HTERT RPE-1 (cell line): ENCODE results near the gene RICTOR.

Experiments used
- in situ Hi-C: fragments of 300-500 bp; cut with MboI; formaldehyde crosslinking; loops from 4 replicates; pipeline ENCODE4 v1.14.3; 2020; ENCODE audit warnings: low sequenced_read_pairs

The RICTOR gene

GRCh38 chr5:38892363-38892762, 181.8 kb downstream of the RICTOR start:
- in situ Hi-C loops = no loop called here

- in situ Hi-C loops = no loop called here
These were observed 182.6 kb downstream of the RICTOR start for GRCh38 chr5:38891563-38891962.

- in situ Hi-C loops = no loop called here
These were observed 184.8 kb downstream of the RICTOR start for GRCh38 chr5:38889424-38889823.

- in situ Hi-C loops = no loop called here
These were observed 186.2 kb downstream of the RICTOR start for GRCh38 chr5:38888041-38888440.
